Activated naive CD4-positive, alpha-beta T cell treated with anti-CD3 and anti-CD28 coated beads, Interleukin-2, amount 50 U/mL, for 24 hours (primary cell): Measurements from ENCODE around the gene ZNF418.
"Not testable (repeated sequence)": the region's sequence is repeated elsewhere in the genome, so short reads cannot be mapped to it uniquely, and the experiment has no call there.

Experiments used
- H3K27ac Mint-ChIP-seq: one replicate; pipeline ENCODE4 v1.8.0; 2021; ENCODE audit warnings: mild to moderate bottlenecking, mixed read lengths
- H3K27me3 Mint-ChIP-seq: one replicate; pipeline ENCODE4 v1.8.0; 2021; ENCODE audit warnings: mixed read lengths
- H3K36me3 Mint-ChIP-seq: one replicate; pipeline ENCODE4 v1.8.0; 2021; ENCODE audit warnings: mixed read lengths
- H3K4me1 Mint-ChIP-seq: one replicate; pipeline ENCODE4 v1.8.0; 2021; ENCODE audit warnings: mixed read lengths
- H3K4me3 Mint-ChIP-seq: one replicate; pipeline ENCODE4 v1.8.0; 2021; ENCODE audit warnings: mild to moderate bottlenecking, mixed read lengths
- H3K9me3 Mint-ChIP-seq: one replicate; pipeline ENCODE4 v1.8.0; 2021; ENCODE audit warnings: mixed read lengths

ZNF418 gene

GRCh38 chr19:57914531-57914930 is 20.7 kb downstream of the ZNF418 start:
- no peaks in the 10 kb centered on the region for H3K27me3 Mint-ChIP-seq
- peaks cover 17% of the 10 kb centered on the region for H3K9me3 Mint-ChIP-seq
- H3K27ac Mint-ChIP-seq: no peak overlapping the region
- peak overlapping the region; percentile 96 for H3K4me3 Mint-ChIP-seq
- H3K4me1 Mint-ChIP-seq: peaks cover 26% of the 10 kb centered on the region
- H3K36me3 Mint-ChIP-seq: peaks cover 52% of the 10 kb centered on the region

DNA sequence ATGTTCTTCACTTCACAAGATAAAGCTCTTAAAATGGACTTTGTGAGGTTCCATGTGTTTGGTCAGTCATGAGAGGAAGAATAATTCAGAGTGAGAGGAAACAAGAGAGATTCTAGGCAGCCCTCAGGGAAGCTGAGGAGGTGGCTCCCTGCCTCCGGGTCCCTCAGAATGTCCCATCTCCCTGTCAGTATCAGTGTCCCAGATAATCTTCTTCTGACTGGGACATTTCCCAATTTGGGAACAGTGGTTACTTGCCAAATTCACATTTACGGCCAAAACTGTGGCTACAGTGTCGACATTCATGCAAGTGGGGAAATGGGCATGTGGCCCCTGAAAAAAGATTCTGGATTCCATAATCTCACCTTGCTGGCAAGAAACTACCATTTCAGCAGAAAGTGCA is 27.8 kb downstream of the ZNF418 start:
- Mint-ChIP-seq H3K9me3 (peaks cover 3% of the 10 kb centered on the region), H3K4me3 (no peak overlapping the region), H3K4me1 (peaks cover 6% of the 10 kb centered on the region), H3K27ac (no peak overlapping the region), H3K27me3 (no peaks in the 10 kb centered on the region), H3K36me3 (peaks cover 45% of the 10 kb centered on the region)

- Mint-ChIP-seq H3K27ac (no peak overlapping the region), H3K4me3 (no peak overlapping the region), H3K9me3 (no peaks in the 10 kb centered on the region), H3K27me3 (no peaks in the 10 kb centered on the region), H3K36me3 (peaks cover 27% of the 10 kb centered on the region), H3K4me1 (peaks cover 6% of the 10 kb centered on the region)
Measured at GRCh38 chr19:57905258-57905657, 29.9 kb downstream of the ZNF418 start.

DNA sequence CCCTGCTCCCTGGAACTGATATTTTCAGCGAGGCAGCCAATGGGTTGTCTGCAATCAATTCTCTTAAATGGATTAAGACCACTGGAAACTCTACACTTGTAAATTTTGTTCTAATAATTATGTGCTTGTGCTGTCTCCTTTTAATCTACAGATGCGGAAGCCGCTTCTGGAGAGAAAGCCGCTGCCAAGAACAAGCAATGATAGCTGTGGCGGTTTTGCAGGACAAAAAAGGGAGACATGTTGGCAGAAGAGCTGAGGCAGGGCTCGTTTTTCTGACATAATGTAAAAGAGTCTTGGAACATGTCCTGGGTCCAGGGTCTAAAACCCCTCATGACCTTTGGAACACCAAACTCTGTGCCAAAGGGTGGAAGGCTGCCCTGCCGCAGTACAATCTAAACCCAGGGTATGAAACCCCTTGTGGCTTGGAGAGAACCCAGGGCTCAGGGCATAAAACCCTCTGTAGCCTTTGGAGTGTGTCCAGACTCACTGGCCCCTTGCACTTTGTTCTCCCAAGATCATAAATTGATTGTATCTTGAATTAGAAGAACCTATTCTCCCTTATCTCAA is 31.5 kb downstream of the ZNF418 start:
- Mint-ChIP-seq H3K4me1 (peaks cover 6% of the 10 kb centered on the region), H3K27me3 (no peaks in the 10 kb centered on the region), H3K4me3 (no peak overlapping the region), H3K9me3 (no peaks in the 10 kb centered on the region), H3K36me3 (peaks cover 20% of the 10 kb centered on the region), H3K27ac (no peak overlapping the region)

DNA sequence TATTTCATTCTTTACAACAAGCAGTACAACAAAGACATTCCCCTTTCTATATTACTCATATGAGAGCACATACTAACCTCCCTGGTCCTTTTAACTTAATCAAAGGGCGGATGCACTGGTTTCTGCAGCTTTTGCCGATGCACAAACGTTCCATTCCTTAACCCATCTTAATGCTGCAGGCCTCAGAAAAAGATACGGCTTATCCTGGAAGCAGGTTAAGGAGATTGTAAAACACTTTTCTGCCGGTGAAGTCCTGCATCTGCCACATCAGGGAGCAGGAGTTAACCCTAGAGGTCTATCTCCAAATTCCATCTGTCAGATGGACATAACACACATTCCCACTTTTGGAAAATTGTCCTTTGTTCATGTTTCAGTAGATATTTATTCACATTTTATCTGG is 34.9 kb downstream of the ZNF418 start:
- Mint-ChIP-seq H3K27ac (no peak overlapping the region), H3K27me3 (no peaks in the 10 kb centered on the region), H3K9me3 (peaks cover 5% of the 10 kb centered on the region), H3K36me3 (peaks cover 6% of the 10 kb centered on the region), H3K4me1 (peaks cover 6% of the 10 kb centered on the region), H3K4me3 (no peak overlapping the region)

DNA sequence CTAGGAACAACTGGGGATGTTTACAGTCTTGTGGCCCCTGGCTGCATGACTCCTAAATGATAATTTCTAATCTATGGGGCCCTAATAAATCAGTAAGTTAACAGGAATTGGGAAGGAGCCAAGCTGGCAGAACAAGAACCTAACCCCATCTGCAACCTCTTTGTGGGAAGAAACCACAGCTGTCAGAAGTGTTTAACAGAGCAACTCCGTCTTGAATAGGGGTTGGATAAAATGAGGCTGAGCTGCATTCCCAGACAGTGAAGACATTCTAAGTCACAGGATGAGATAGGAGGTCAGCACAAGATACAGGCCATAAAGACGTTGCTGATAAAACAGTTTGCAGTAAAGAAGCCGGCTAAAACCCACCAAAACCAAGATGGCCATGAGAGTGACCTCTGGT is 44.5 kb downstream of the ZNF418 start:
- not testable (repeated sequence) for H3K4me3 Mint-ChIP-seq, H3K27me3 Mint-ChIP-seq
- H3K36me3 Mint-ChIP-seq: peaks cover 30% of the 10 kb centered on the region
- peaks cover 25% of the 10 kb centered on the region for H3K4me1 Mint-ChIP-seq
- peaks cover 10% of the 10 kb centered on the region for H3K9me3 Mint-ChIP-seq
- peak overlapping the region; percentile 8 for H3K27ac Mint-ChIP-seq

DNA sequence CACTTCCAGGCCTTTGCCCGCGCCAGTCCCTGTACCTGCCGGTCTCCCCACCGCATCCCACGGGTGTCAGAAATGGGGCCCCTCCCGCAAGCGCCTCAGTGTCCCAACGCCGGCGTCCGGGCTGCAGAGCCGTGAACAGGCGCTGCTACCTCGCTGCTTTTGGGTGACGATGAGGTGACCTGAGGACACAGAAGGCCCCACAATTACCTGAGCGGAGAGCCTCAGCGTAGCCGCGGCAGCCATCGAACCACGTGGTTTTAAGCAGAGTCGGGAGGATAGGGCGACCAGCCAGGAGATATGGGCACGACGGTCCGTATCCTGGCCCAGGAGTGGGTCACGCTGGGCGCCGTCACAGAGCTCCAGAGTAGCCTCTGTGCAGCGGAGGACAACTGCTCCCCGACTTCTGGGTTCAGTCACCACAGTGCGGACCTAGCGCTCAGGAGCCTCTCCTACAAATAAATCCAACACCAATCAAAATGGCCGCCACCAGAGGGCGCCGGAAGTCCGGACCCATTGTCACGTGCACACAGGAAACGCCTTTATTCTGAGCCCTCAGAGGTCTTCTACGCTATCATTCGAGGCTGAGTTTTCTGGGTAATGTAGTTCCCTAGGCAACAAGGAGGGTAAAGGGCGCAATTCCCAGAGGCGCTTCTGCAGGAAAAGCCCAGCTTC is 46.5 kb downstream of the ZNF418 start, which contains the start of gene ZNF814:
TSS of gene ZNF814 (minus strand) at position 478 of the 672 bp plus-strand sequence. CDS start at position 243, 235 bp downstream.
- Mint-ChIP-seq H3K4me3 (peak within 1 kb of the TSS; percentile 95), H3K27me3 (no peaks in the 10 kb centered on the region), H3K36me3 (peaks cover 44% of the 10 kb centered on the region), H3K4me1 (peaks cover 29% of the 10 kb centered on the region), H3K9me3 (peaks cover 10% of the 10 kb centered on the region), H3K27ac (peak within 1 kb of the TSS; percentile 84)

DNA sequence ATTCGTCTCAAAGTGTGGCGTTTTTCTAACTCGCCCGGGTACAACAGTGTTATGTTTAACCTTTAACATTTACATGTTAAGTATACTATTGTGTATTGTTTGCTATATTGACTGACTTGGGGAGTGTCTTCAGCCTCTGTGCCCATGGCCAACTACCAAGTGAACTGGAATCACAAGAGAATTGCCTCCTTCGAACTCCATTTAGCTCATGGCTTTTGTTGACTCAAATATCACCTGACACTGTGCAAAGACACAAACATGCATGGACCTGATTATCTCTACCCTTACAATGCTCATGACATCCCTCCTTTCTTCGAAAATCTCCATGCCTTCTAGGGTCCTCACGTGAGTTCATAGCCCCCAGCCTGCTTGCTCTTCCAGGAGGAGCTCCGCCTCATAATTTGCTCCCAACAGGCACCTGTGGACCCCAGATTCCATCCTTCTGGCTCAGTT is 47.1 kb downstream of the ZNF418 start:
- Mint-ChIP-seq H3K4me3 (peak overlapping the region; percentile 95), H3K27ac (peak overlapping the region; percentile 84), H3K9me3 (peaks cover 10% of the 10 kb centered on the region), H3K4me1 (peaks cover 29% of the 10 kb centered on the region), H3K27me3 (no peaks in the 10 kb centered on the region), H3K36me3 (peaks cover 44% of the 10 kb centered on the region)

- H3K36me3 Mint-ChIP-seq: peaks cover 47% of the 10 kb centered on the region
- peaks cover 29% of the 10 kb centered on the region for H3K4me1 Mint-ChIP-seq
- peak overlapping the region; percentile 39 for H3K27ac Mint-ChIP-seq
- H3K4me3 Mint-ChIP-seq: peak overlapping the region; percentile 95
- no peaks in the 10 kb centered on the region for H3K27me3 Mint-ChIP-seq
- H3K9me3 Mint-ChIP-seq: peaks cover 10% of the 10 kb centered on the region
Measured at GRCh38 chr19:57887195-57887941, 47.8 kb downstream of the ZNF418 start.

- H3K27me3 Mint-ChIP-seq: no peaks in the 10 kb centered on the region
- no peak overlapping the region for H3K27ac Mint-ChIP-seq
- H3K4me1 Mint-ChIP-seq: peaks cover 29% of the 10 kb centered on the region
- peak overlapping the region; percentile 38 for H3K4me3 Mint-ChIP-seq
- peaks cover 10% of the 10 kb centered on the region for H3K9me3 Mint-ChIP-seq
- peaks cover 45% of the 10 kb centered on the region for H3K36me3 Mint-ChIP-seq
Measured at GRCh38 chr19:57886046-57886445, 49.2 kb downstream of the ZNF418 start.

GRCh38 chr19:57873883-57874799 is 61.1 kb downstream of the ZNF418 start:
- not testable (repeated sequence) for H3K4me3 Mint-ChIP-seq, H3K27me3 Mint-ChIP-seq, H3K4me1 Mint-ChIP-seq, H3K27ac Mint-ChIP-seq, H3K9me3 Mint-ChIP-seq
- peaks cover 61% of the 10 kb centered on the region for H3K36me3 Mint-ChIP-seq

GRCh38 chr19:57872450-57872849 is 62.8 kb downstream of the ZNF418 start:
- Mint-ChIP-seq H3K9me3 (peaks cover 6% of the 10 kb centered on the region), H3K27ac (no peak overlapping the region), H3K4me3 (no peak overlapping the region), H3K36me3 (peaks cover 59% of the 10 kb centered on the region), H3K4me1 (no peaks in the 10 kb centered on the region), H3K27me3 (no peaks in the 10 kb centered on the region)
